SW 1271 (cell line): ENCODE measurements around the gene SEC23A.

Source experiments
- DNase-seq, 2 experiments: peaks; one replicate each; lab custom pipeline; 2025; lab: John Stamatoyannopoulos, UW

The SEC23A gene

DNA sequence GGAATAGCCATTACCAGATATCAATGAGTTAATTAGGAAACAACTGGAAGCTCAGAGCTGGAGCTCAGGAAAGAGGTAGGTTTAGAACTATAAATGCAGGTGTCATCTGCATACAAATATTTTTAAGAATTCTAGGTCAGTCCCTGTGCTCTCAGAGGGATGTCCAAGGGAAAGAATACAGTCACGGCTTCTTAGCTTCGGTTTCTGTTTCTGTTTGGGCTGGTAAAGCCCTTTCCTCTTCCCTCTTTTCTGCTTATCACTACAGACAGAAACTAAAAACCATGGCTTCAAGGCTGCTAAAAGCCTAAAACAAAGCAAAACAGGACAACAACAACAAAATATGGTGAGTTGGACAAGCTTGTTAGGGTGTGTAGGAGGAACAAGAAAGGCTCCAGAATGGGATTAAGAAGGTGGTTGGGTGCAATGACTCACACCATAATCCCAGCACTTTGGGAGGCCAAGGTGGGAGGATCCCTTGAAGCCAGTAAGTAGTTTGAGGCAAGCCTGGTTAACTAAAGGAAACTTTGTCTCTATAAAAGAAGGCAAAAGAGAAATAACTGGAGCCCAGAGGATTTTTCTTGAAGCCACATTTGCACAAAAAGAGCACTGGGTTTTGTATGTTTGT, 113.0 kb downstream of the SEC23A start:
- DNase-seq: no peak

DNA sequence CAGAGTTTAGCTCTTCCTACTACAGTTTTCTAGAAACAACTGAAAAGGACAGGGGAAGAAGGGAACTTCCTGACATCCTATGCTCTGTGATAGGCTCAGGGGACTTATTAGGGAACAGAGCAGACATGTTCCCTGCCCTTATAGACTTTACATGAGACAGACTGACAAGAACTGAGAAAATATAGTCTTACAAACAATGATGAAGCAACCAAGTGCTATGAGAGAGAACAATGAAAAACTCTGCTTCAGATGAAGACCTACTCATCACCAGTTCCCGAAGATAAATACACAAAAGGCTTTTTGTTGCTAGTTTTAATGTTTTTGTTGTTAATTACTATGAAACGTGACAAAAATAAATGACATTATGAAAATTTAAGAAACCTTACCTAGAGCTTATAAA, 115.3 kb downstream of the SEC23A start:
- no peak for DNase-seq

DNA sequence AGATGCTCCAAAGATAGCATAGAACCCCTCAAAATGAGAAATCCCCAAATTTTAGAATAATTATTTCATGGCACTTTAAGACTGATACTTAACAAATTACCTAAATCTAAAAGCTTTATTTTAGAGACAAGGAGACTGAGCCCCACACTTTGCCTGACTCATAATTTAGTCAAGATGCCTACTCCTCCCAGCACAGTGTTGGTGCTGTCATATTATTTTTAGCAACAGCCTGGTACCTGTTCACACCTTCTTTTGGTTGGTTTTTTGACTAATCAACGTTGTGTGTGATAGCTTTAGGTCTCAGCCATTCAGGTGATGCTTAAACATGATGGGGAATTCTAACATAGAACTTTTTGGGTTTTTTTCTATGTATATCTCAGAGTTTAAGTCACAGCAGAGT, 120.2 kb downstream of the SEC23A start:
- DNase-seq: no peak

DNA sequence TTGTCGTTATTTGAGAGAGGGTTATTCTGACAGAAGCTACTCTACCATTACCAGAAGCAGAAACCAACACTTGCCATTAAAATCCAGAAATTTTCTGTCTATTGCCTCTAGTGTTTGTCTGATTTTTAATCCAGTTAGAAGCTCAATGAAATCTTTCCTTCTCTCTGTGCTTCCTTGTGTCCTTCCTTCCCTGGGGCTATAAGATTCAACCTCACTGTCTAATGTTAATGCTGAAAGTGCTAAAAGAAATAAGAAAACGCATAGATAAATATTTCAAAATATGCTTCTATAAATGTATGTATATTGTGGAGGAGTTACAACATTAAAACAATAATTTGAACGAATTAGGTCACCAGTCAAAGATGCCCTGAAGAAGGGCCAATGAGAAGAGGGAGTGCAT, 120.8 kb downstream of the SEC23A start:
- DNase-seq: no peak
